Measurements from ENCODE around the gene TSPAN10. TPM values are rescaled to one million over a fixed set of nuclear protein-coding genes. Genes with fewer than 3 reads are reported as not detected.
A peak's percentile ranks its signal among the peaks of the same experiment; 100 is the strongest.

TSPAN10 gene
- total RNA-seq, 1 experiment from 2014 or later, result 3.5 TPM

- ChIA-PET POLR2A (ENCODE audit: unreplicated experiment) (interaction anchor here (0.5 to 0.6 kb wide), 2 partner anchors 36 to 95 kb away, joined by 3 to 4 read pairs; partner anchors contain the start of gene MRPL12), CTCF (no interaction called here)
- Histone ChIP-seq H3K27me3 (ENCODE audit: low read length) (no peaks in the 10 kb centered on the region), H3K9ac (ENCODE audit: low read length) (peak within 1 kb of the TSS; percentile 98), H3K4me2 (ENCODE audit: low read length) (peak within 1 kb of the TSS; percentile 100), H3K79me2 (ENCODE audit: low read length) (peaks cover 56% of the 10 kb centered on the region), H3K36me3 (ENCODE audit: low read depth, low read length) (peaks cover 20% of the 10 kb centered on the region), H4K20me1 (ENCODE audit: low read length) (no peaks in the 10 kb centered on the region), H3K27ac (ENCODE audit: low read length) (peak within 1 kb of the TSS; percentile 69), H3F3A (ENCODE audit: low read length, unreplicated experiment) (no peaks in the 10 kb centered on the region), H3K9me3 (ENCODE audit: low read length) (no peaks in the 10 kb centered on the region), H3K9me2 (replicated peaks; ENCODE audit: low read length) (no peaks in the 10 kb centered on the region), H2AFZ (ENCODE audit: low read length) (peak within 1 kb of the TSS; percentile 71), H3K4me1 (ENCODE audit: insufficient read depth, low read length) (peaks cover 35% of the 10 kb centered on the region), H3K4me3 (ENCODE audit: low read length) (peak within 1 kb of the TSS; percentile 93)
- no TSS peak for BruUV-seq (replicated peaks)
- TF ChIP-seq EZH2 (IDR thresholded peaks at IDR 0.05; ENCODE audit: low read length, unreplicated experiment), result no peak
- no peak for TF ChIP-seq EZH2phosphoT487 (IDR thresholded peaks at IDR 0.05; ENCODE audit: borderline replicate concordance, low read length)
- TF ChIP-seq CTCF (conservative IDR thresholded peaks at IDR 0.05; ENCODE audit: low read depth, low read length), result no peak
- ATAC-seq (peak; percentile 98), DNase-seq (peak; percentile 97)
- intact Hi-C loops (cut with micrococcal nuclease), result loop anchor here (2.0 kb wide), 1 partner anchor 30 kb away; the partner anchor contains the start of genes NPLOC4 and TSPAN10
These were observed 29.6 kb downstream of the TSPAN10 start, which contains the start of the genes CCDC137 and OXLD1 for GRCh38 chr17:81666342-81667191. CCDC137 (plus strand) TSS chr17:81666737; CDS start chr17:81666767, 30 bp downstream. OXLD1 (minus strand) TSS chr17:81666605; CDS start chr17:81666577, 28 bp downstream.

DNA sequence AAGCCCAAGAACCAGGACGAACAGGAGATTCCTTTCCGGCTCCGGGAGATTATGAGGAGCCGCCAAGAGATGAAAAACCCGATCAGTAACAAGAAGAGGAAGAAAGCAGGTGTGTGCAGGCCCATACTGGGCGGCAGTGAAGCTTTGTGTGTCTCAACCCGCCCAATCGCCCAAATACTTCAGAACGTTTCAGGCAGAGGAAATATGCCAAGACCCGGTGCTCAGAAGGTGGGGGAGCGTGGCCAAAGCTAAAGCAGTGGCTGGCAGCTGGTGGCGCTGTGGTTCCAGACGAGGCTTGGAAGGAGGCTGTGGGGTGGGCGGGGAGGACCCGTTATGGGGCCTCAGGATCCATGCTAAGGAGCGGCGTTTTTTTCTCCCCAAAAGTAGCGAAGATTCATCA, 30.8 kb downstream of the TSPAN10 start:
- intact Hi-C loops (cut with micrococcal nuclease), result loop anchor here (2.0 kb wide), 1 partner anchor 31 kb away; the partner anchor contains the start of genes NPLOC4 and TSPAN10
- ATAC-seq (peak; percentile 13), DNase-seq (peak; percentile 50)
- Histone ChIP-seq H2AFZ (ENCODE audit: low read length) (no peak overlapping the region), H3K36me3 (ENCODE audit: low read depth, low read length) (peaks cover 32% of the 10 kb centered on the region), H3K4me3 (ENCODE audit: low read length) (peak overlapping the region; percentile 93), H3K9me3 (ENCODE audit: low read length) (no peaks in the 10 kb centered on the region), H3F3A (ENCODE audit: low read length, unreplicated experiment) (no peaks in the 10 kb centered on the region), H3K27ac (ENCODE audit: low read length) (no peak overlapping the region), H4K20me1 (ENCODE audit: low read length) (no peaks in the 10 kb centered on the region), H3K27me3 (ENCODE audit: low read length) (no peaks in the 10 kb centered on the region), H3K4me2 (ENCODE audit: low read length) (peak overlapping the region; percentile 100), H3K9me2 (replicated peaks; ENCODE audit: low read length) (no peaks in the 10 kb centered on the region), H3K9ac (ENCODE audit: low read length) (peak overlapping the region; percentile 98), H3K79me2 (ENCODE audit: low read length) (peaks cover 56% of the 10 kb centered on the region), H3K4me1 (ENCODE audit: insufficient read depth, low read length) (peaks cover 35% of the 10 kb centered on the region)
- TSS peak; percentile 42 for BruUV-seq (replicated peaks)
- CTCF ChIA-PET, result interaction anchor here (0.6 to 1.0 kb wide), 2 partner anchors 31 to 98 kb away, joined by 3 to 7 read pairs; partner anchors contain the start of genes NPLOC4 and TSPAN10
- POLR2A ChIA-PET (ENCODE audit: unreplicated experiment), result interaction anchor here (0.5 to 0.6 kb wide), 2 partner anchors 17 to 166 kb away, joined by 3 to 4 read pairs; no protein-coding TSS in a partner anchor
- TF ChIP-seq EZH2 (IDR thresholded peaks at IDR 0.05; ENCODE audit: low read length, unreplicated experiment) (no peak), CTCF (conservative IDR thresholded peaks at IDR 0.05; ENCODE audit: low read depth, low read length) (peak; percentile 81), EZH2phosphoT487 (IDR thresholded peaks at IDR 0.05; ENCODE audit: borderline replicate concordance, low read length) (no peak)

Measured in PC-3 (cell line).